ENCODE data around the gene CDKN1B.

DNA sequence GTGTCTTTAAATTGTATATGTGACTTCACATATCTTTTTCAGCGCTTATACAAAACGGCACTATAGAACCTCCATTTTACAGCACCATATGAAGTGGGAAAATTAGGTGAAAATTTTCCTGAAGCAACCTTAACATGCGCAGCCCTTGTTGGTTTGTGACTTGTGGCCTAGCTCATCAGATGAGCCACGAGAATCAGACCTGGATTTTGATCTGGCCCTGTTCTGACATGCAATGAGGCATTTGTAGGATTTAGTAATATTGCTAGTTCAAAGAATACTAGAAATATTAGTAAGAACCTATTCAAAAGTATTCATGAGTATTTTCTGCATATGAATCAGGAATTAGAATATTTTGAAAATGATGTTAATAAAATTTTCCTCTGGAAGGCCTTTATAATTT is 2.9 kb downstream of the CDKN1B start:
- TF ChIP-seq YY1 (IDR thresholded peaks at IDR 0.05; ENCODE audit: low read depth) (no peak), EP300 (IDR thresholded peaks at IDR 0.05; ENCODE audit: borderline replicate concordance) (no peak), CEBPB (IDR thresholded peaks at IDR 0.05) (no peak), TEAD4 (IDR thresholded peaks at IDR 0.05) (no peak)
- TF ChIP-seq, protein P1, sequence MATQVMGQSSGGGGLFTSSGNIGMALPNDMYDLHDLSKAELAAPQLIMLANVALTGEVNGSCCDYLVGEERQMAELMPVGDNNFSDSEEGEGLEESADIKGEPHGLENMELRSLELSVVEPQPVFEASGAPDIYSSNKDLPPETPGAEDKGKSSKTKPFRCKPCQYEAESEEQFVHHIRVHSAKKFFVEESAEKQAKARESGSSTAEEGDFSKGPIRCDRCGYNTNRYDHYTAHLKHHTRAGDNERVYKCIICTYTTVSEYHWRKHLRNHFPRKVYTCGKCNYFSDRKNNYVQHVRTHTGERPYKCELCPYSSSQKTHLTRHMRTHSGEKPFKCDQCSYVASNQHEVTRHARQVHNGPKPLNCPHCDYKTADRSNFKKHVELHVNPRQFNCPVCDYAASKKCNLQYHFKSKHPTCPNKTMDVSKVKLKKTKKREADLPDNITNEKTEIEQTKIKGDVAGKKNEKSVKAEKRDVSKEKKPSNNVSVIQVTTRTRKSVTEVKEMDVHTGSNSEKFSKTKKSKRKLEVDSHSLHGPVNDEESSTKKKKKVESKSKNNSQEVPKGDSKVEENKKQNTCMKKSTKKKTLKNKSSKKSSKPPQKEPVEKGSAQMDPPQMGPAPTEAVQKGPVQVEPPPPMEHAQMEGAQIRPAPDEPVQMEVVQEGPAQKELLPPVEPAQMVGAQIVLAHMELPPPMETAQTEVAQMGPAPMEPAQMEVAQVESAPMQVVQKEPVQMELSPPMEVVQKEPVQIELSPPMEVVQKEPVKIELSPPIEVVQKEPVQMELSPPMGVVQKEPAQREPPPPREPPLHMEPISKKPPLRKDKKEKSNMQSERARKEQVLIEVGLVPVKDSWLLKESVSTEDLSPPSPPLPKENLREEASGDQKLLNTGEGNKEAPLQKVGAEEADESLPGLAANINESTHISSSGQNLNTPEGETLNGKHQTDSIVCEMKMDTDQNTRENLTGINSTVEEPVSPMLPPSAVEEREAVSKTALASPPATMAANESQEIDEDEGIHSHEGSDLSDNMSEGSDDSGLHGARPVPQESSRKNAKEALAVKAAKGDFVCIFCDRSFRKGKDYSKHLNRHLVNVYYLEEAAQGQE (IDR thresholded peaks at IDR 0.05; ENCODE audit: low read depth): no peak
- TF ChIP-seq, protein P2, sequence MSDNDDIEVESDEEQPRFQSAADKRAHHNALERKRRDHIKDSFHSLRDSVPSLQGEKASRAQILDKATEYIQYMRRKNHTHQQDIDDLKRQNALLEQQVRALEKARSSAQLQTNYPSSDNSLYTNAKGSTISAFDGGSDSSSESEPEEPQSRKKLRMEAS (IDR thresholded peaks at IDR 0.05): no peak
- TF ChIP-seq, protein P3, sequence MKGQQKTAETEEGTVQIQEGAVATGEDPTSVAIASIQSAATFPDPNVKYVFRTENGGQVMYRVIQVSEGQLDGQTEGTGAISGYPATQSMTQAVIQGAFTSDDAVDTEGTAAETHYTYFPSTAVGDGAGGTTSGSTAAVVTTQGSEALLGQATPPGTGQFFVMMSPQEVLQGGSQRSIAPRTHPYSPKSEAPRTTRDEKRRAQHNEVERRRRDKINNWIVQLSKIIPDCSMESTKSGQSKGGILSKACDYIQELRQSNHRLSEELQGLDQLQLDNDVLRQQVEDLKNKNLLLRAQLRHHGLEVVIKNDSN (IDR thresholded peaks at IDR 0.05): no peak
